ENCODE results near the gene EP400.

- no peak for TF ChIP-seq CTCF (conservative IDR thresholded peaks at IDR 0.05)
- no peak for TF ChIP-seq ZFX (IDR thresholded peaks at IDR 0.05)
Observed at GRCh38 chr12:132123970-132124765, 174.4 kb downstream of the EP400 start.
